ENCODE measurements around the gene CREB5.

- TF ChIP-seq CTCF (IDR thresholded peaks at IDR 0.05; ENCODE audit: control extremely low read depth in 1 of 3, insufficient read depth in 1 of 3, low read depth in 1 of 3, low read length in 3 of 3) (no peak), MAX (IDR thresholded peaks at IDR 0.05) (no peak), SRF (IDR thresholded peaks at IDR 0.05; ENCODE audit: low read depth, low read length) (no peak)
These were observed 160.8 kb downstream of the CREB5 start for GRCh38 chr7:28573059-28573553.
